GM21576 (cell line): ENCODE data around the gene MRPL37.
A peak's percentile ranks its signal among the peaks of the same experiment; 100 is the strongest.
"Not testable (repeated sequence)": the region's sequence is repeated elsewhere in the genome, so short reads cannot be mapped to it uniquely, and the experiment has no call there.

Experiments
- ATAC-seq: cut with Tn5 transposase; IDR thresholded peaks from one replicate; pipeline ENCODE4 v1.9.1; 2021; ENCODE audit warnings: mild to moderate bottlenecking, moderate library complexity; ENCODE audit not compliant: unreplicated experiment

The MRPL37 gene

DNA sequence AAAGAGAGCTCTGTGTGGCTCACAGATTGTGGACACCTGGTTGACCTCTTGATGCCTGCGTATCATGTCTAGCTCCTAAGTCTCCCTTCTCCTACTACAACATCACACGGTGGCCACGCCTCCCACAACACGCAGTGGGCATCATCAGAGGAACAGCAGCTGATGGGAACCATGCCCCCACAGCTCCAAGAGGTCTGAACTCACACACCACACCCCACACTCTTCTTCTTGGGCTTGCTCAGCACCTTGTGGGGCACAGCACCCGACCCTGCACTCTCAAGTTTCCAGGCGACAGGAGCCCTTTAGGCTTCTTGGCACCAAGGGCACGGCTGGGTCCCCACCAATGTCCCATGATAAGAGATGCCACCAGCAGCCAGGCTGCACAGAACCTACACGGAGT lies 28.4 kb upstream of the MRPL37 start:
- ATAC-seq = no peak

- ATAC-seq = no peak
These were observed 27.1 kb upstream of the MRPL37 start for GRCh38 chr1:54172614-54173599.

DNA sequence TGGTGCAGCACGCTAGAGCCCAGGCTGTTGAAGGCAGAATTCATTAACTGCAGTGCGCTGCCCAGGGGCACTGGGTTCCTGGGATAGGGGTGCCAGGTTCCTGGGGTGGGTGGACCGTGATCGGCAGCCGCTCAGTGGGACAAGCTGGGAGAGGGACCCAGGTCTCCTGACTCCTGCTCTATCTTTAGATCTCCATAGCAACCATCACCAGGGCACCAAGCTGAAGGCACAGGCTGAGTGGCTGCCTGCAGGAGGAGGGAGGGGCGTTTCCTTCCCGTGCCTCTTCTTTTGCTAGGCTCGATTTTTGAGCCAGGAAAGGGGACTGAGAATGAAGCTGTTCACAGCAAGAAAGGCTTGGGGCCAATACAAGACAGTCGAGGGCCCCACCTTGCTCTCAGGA lies 26.3 kb upstream of the MRPL37 start:
- no peak for ATAC-seq

DNA sequence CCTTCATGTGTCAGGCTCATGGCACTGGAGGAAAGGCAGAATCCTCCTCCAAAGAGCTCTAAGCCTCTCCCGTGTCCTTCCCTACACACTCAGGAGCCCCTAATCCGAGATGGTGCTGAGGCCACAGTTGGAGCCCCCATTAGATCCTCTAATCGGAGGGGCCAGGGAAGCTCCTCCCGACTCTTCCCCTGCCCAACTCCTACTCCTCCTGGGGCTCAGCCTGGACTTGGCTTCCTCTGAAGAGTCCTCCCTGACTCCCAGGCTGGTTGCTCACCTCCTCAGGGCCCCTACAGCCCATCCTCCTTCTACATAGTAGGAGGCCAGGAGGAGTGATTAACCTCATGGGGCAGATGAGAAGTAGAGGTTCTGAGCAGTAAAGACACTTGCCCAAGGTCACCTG lies 25.9 kb upstream of the MRPL37 start:
- no peak for ATAC-seq

GRCh38 chr1:54176621-54177327 lies 23.2 kb upstream of the MRPL37 start:
- ATAC-seq = no peak

DNA sequence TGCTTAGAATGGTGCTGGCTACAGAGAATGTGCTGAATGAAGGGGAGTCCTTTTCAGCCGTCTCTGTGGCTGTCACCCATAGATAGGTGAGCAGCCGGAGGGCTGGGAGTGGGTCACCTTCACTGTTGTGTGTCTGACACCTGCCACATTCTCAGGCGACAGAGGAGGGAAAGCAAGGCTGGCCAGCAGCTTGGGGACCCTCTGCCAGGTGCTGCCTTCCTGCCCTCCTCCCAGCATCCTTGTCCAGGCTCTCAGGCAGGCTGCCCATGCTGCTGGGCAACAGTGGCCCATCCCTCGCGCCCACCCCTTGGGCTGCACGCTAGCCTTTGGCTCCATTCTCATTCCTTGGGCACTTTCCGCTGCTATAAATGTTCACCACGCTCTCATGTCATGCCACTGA lies 22.2 kb upstream of the MRPL37 start:
- ATAC-seq = no peak

DNA sequence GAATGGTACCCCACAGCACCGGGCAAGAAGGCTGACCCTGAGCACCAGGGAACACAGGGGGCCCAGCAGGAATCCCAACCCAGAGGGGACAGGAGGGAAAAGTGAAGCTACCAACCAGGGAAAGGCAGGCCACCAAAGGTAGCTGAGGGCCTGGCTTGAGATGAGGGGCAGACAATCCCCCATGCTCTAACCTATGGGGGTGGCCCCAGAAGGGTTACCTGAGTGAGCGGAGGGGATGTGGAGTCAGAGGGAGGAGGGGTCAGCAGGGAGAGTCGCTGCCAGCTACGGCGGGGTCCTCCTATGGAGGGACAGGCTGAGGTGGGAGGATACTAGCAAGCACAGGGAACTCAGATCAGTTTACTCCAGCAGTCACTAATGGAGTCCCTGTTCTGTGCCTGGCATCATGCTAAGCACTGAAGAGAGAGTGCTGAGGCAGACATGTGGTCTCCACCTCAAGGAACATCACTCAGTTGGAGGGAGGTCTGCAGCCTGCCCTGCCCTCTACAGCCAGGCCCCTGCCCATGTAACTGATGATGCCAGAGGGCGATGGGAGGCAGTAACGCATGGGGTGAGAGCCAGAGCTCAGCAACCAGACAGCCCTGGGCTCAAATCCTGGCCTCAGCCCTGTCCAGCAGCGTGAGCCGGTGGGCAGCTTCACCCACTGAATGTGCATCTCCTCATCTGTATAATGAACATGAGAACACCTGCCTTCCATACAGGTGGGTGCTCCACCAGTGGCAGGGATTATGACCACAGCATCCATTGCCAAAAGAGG lies 21.5 kb upstream of the MRPL37 start:
- no peak for ATAC-seq

GRCh38 chr1:54180701-54181360 lies 19.1 kb upstream of the MRPL37 start:
- ATAC-seq = no peak

GRCh38 chr1:54186056-54186455 lies 13.9 kb upstream of the MRPL37 start:
- ATAC-seq = no peak

DNA sequence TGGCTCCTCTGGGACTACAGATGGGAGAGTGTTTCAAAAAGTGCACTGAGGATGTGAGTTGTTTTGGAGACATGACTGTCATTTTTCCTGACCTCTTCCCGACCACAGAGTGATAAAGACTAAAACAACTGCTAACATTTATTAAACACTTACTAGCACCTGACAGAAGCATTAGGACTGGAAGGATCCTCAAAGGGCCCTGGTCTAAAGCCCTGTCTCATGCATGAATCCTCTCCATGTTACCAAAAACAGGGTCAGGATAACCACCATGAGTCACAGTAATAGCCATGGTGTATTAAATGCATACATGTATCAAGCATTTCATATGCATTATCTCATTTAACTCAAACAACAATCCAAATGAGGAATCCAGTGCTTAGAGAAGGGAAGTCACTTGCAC lies 11.7 kb upstream of the MRPL37 start:
- no peak for ATAC-seq

- ATAC-seq = no peak
These were observed 9.4 kb upstream of the MRPL37 start for GRCh38 chr1:54190526-54190925.

- no peak for ATAC-seq
These were observed 8.4 kb upstream of the MRPL37 start for GRCh38 chr1:54191525-54191924.

GRCh38 chr1:54193453-54193852 lies 6.5 kb upstream of the MRPL37 start:
- no peak for ATAC-seq

DNA sequence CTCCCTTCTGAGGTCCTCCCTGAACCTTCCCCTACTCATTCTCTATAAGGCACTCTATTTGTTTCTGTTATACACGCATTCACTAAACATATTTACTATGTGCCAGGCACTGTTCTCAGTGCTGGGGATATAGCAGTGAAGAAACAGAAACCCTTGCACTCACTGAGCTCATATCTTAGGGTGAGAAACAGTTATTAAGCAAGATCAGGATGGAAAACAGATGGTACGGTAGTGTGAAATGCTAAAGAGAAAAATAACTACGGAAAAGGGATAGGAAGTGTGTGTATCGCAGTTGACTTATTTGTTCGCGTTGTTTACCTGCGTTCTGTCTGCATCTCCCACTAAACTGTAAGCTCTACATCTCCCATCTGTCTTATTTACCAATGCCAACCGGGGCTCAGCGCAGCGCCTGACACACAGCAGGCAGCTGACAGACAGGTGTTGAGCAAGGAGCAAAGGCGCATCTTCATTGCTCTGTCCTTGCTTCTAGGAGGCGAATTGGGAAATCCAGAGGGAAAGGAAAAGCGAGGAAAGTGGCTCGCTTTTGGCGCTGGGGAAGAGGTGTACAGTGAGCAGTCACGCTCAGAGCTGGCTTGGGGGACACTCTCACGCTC lies 709 bp upstream of the MRPL37 start:
- ATAC-seq = peak; percentile 2

DNA sequence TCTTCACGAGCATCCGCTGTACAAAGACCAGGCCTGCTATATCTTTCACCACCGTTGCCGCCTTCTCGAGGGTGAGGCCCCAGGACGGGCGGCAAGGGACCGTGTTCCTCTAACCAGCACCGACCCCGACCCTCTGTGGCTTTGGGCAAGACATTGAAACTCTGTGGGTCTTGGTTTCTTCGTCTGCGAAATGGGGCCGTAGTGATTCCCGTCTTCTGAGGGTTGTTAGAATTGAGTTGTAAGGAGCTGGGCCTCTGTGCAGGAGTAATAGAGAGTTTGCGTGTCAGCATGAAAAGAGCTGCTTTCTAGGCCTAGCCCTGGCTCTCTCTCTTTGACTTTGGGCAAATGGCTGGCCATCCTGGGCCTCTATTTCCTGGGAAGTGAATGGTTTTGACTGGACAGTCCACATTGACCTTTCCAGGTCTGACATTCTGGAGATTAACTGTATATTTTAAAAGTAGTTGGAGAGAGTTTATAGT lies 591 bp downstream of the MRPL37 start:
- ATAC-seq = no peak

DNA sequence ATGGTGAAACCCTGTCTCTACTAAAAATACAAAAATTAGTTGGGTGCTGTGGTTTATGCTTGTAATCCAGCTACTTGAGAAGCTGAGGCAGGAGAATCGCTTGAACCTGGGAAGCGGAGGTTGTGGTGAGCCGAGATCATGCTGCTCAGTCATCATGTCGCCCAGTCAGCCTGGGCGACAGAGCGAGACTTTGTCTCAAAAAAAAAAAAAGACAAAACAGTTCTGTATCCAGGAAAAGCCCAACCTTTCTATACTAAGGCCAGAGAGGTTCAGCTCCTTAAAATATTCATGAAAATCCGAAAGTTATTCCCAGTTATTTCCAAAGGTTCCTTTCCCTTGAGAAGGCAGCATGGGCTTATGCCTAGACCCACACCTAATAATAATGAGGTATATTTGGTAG lies 4.2 kb downstream of the MRPL37 start:
- ATAC-seq = no peak

- ATAC-seq = no peak
These were observed 7.3 kb downstream of the MRPL37 start for GRCh38 chr1:54207287-54207686.

- ATAC-seq = not testable (repeated sequence)
These were observed 7.9 kb downstream of the MRPL37 start for GRCh38 chr1:54207896-54208295.

DNA sequence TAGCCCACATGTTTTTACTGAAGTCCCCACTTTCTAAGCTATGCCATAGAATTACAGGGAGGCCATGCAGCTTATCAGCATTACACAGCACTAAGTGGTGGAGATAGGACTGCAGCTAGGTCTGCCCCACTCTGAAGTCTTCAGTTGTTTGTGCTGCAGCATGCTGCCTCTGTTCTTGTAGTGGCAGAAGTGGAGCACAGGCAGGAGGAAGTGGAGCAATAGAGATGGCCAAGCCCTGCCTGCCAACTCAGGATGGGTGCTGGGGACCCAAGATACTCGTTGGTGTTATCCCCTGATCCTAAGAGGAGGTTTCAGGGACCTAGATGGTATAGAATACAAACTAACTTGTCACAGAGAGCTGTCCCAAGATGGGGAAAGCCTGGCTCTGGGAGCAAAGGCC lies 12.9 kb downstream of the MRPL37 start:
- ATAC-seq = no peak

GRCh38 chr1:54215523-54215922 lies 15.6 kb downstream of the MRPL37 start:
- no peak for ATAC-seq
